BE2C (cell line): ENCODE data around the gene FAM9B.

ENCODE experiments used
- DNase-seq: peaks from one replicate; pipeline ENCODE4 v3.0.0-alpha.2; 2020
- H3K27me3 ChIP-seq: fragments of 250-450 bp; sonication (Bioruptor Pico); 2 replicates; pipeline ENCODE4 v1.5.1; 2020; ENCODE audit warnings: mild to moderate bottlenecking
- H3K36me3 ChIP-seq: fragments of 250-450 bp; sonication (Bioruptor Pico); 2 replicates; pipeline ENCODE4 v1.5.1; 2020; ENCODE audit warnings: mild to moderate bottlenecking
- H3K4me1 ChIP-seq: fragments of 250-450 bp; sonication (Bioruptor Pico); 2 replicates; pipeline ENCODE4 v1.5.1; 2020
- H3K4me3 ChIP-seq: 2 replicates; pipeline ENCODE4 v1.5.1; 2011; ENCODE audit warnings: low read depth, low read length
- H3K9me3 ChIP-seq: fragments of 250-450 bp; sonication (Bioruptor Pico); 2 replicates; pipeline ENCODE4 v1.5.1; 2020
- TF ChIP-seq, protein P1 (sequence below): IDR thresholded peaks from 2 replicates; pipeline ENCODE4 v1.5.1; 2012; ENCODE audit warnings: mild to moderate bottlenecking, low read depth, low read length

Gene FAM9B

DNA sequence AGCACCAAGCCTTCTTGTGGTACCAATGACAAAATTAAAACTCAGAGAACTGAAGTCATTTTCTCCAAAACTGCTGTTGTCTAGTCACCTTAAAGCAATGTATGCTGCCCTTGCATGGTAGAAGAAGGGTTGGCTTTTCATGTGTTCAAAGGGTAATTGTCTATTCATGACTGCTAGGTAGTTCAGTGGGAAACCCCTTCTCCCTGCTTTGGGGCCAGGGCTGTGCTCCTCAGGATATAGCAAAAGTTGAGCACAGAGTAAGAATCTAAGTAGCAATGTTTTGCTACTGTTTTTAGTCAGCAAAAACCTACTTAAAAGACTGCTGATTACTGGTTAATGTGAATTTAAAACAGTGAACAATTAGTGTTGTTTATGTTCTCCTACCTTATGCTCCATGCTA, 30.8 kb upstream of the FAM9B start:
- Histone ChIP-seq H3K4me3 (no peak overlapping the region), H3K27me3 (no peaks in the 10 kb centered on the region), H3K36me3 (no peaks in the 10 kb centered on the region), H3K4me1 (no peaks in the 10 kb centered on the region), H3K9me3 (no peaks in the 10 kb centered on the region)
- no peak for DNase-seq
- TF ChIP-seq, protein P1, sequence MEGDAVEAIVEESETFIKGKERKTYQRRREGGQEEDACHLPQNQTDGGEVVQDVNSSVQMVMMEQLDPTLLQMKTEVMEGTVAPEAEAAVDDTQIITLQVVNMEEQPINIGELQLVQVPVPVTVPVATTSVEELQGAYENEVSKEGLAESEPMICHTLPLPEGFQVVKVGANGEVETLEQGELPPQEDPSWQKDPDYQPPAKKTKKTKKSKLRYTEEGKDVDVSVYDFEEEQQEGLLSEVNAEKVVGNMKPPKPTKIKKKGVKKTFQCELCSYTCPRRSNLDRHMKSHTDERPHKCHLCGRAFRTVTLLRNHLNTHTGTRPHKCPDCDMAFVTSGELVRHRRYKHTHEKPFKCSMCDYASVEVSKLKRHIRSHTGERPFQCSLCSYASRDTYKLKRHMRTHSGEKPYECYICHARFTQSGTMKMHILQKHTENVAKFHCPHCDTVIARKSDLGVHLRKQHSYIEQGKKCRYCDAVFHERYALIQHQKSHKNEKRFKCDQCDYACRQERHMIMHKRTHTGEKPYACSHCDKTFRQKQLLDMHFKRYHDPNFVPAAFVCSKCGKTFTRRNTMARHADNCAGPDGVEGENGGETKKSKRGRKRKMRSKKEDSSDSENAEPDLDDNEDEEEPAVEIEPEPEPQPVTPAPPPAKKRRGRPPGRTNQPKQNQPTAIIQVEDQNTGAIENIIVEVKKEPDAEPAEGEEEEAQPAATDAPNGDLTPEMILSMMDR = no peak

DNA sequence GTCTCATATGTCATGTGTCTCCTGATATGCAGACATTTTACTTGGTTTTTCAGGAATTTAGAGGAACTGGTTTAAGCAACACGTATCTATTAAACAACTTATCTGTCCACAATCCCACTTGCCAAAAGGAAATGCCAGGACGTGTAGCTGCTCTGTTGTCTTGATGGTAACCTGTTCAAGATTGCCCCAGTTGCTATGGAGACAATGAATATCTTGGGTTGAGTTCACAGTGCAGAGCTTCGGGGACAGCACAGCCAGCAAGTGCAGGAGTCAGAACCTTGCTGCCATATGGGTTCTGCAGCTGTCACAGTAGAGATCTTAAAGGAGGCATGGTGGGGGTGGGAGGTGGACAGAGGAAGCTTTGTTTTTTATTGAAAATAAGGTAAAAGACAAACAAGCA, 28.7 kb upstream of the FAM9B start:
- no peaks in the 10 kb centered on the region for H3K27me3 ChIP-seq
- H3K4me3 ChIP-seq = no peak overlapping the region
- no peak for DNase-seq
- no peaks in the 10 kb centered on the region for H3K9me3 ChIP-seq
- TF ChIP-seq, protein P1 = no peak
- no peaks in the 10 kb centered on the region for H3K36me3 ChIP-seq
- no peaks in the 10 kb centered on the region for H3K4me1 ChIP-seq

DNA sequence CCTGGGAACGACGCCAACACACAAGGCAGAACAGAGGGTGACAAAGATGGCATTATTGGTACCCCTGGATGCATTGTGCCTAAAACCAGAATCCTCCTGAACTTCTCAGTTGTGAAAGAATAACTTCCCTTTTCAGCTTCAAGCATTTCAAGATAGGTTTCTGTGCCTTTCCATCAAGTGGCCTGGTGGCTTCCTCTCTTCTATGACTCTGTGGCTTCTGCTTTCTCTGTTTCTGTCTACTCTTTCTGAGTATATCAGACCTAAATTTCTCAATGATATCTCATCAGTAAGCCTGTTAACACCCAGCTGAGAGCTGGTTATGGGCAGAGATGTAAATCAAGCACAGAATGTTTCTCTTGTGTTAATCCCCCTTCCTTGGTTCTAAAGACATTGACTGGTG, 21.4 kb upstream of the FAM9B start:
- Histone ChIP-seq H3K9me3 (no peaks in the 10 kb centered on the region), H3K4me1 (no peaks in the 10 kb centered on the region), H3K27me3 (no peaks in the 10 kb centered on the region), H3K36me3 (no peaks in the 10 kb centered on the region), H3K4me3 (no peak overlapping the region)
- TF ChIP-seq, protein P1 = no peak
- no peak for DNase-seq

DNA sequence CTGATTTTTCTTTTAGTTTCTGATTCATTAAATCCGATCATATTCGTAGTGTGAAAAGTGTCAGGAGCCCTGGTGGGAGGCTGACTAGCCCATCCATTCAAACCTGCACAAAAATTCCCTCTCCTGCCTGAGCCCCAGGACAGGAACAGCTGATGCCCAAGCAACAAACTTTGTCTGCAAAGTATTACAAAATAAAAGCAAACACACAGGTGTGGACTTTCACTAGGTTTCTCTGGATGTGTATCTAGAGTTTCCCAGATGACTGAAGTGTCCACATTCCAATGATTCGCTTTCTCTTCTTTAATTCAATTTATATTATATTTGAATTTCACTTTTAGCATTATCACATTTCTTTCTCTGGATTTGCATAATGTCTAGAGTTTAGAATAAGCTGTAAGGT, 18.2 kb upstream of the FAM9B start:
- no peaks in the 10 kb centered on the region for H3K36me3 ChIP-seq

DNA sequence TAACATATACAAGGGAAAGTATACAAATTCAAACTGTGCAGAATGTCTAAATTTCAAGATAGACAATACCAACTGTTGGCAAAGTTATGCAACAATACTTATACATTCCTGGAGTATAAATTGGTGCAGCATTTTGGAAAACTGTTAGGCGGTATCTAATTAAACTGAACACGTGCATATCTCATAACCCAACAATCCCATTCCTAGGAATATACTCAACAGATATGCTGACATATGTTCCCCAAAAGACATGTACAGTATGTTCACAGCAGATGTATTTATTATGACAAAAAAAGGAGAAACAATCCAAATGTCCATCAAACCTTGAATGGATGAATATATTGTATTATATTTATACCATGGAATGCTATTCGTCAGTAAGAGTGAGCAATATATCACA, 16.4 kb upstream of the FAM9B start:
- Histone ChIP-seq H3K4me1 (no peaks in the 10 kb centered on the region), H3K36me3 (no peaks in the 10 kb centered on the region), H3K27me3 (no peaks in the 10 kb centered on the region), H3K4me3 (no peak overlapping the region), H3K9me3 (no peaks in the 10 kb centered on the region)
- TF ChIP-seq, protein P1 = no peak
- DNase-seq = no peak

More for the DNA sequence above, 18.2 kb upstream of the FAM9B start:
- no peaks in the 10 kb centered on the region for H3K4me1 ChIP-seq
- TF ChIP-seq, protein P1 = no peak
- H3K9me3 ChIP-seq = no peaks in the 10 kb centered on the region
- no peak overlapping the region for H3K4me3 ChIP-seq
- no peaks in the 10 kb centered on the region for H3K27me3 ChIP-seq
- DNase-seq = no peak

DNA sequence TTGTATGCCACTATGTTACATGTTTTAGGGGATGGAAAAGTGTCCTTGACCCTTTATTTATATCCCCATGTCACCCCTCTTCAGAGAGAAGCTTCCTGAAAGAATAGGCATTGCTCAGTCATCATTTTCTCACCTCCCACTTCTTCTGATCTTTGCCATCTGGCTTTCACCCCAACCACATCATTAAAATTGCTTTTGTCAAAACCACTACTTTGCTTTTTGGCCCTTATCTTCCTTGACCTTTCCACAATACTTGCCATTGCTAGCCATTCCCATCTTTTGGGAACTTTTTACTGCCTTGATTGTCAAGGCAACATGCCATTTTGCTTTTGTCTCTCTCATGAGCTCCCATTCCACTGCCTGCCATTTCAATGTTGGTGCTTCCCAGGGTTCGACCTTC, 14.9 kb upstream of the FAM9B start:
- H3K27me3 ChIP-seq = no peaks in the 10 kb centered on the region
- TF ChIP-seq, protein P1 = no peak
- no peaks in the 10 kb centered on the region for H3K4me1 ChIP-seq
- H3K4me3 ChIP-seq = no peak overlapping the region
- DNase-seq = no peak
- no peaks in the 10 kb centered on the region for H3K36me3 ChIP-seq
- no peaks in the 10 kb centered on the region for H3K9me3 ChIP-seq
